H1 (cell line): ENCODE measurements around the gene MEP1A. TPM values are rescaled to one million over a fixed set of nuclear protein-coding genes. Genes with fewer than 3 reads are reported as not detected.

Experiments used
- CTCF ChIA-PET: fragments of 300-600 bp; sonication (Branson Sonifier 250); formaldehyde crosslinking; loops from one replicate; lab custom pipeline; 2021; ENCODE audit not compliant: partially characterized antibody; lab: Charles Lee
- POLR2A ChIA-PET: fragments of 300-600 bp; sonication (Branson Sonifier 250); formaldehyde crosslinking; loops from one replicate; lab custom pipeline; 2021; ENCODE audit warnings: inconsistent platforms; ENCODE audit not compliant: partially characterized antibody; lab: Charles Lee
- DNase-seq, 2 experiments: peaks; one replicate each; pipeline versions ENCODE4 v3.0.0 to v3.0.0-alpha.2; 2010 to 2022; ENCODE audit warnings: low spot score in 2 of 2, low read depth in 1 of 2, mixed read lengths in 1 of 2
- FAIRE-seq: peaks from 2 replicates; lab custom pipeline; 2011; peaks lifted over from hg19 to GRCh38; lab: Jason Lieb, UNC
- H2AFZ ChIP-seq: 2 replicates; pipeline ENCODE4 v1.8.1; 2012; ENCODE audit warnings: low read length, inconsistent platforms
- H2AK5ac ChIP-seq: 2 replicates; pipeline ENCODE4 v1.6.1; 2013; ENCODE audit warnings: low read depth, low read length
- H2BK120ac ChIP-seq: replicated peaks from 2 replicates; pipeline ENCODE3; 2013; ENCODE audit warnings: low read depth, low read length, inconsistent platforms
- H2BK12ac ChIP-seq: 2 replicates; pipeline ENCODE4 v1.6.1; 2013; ENCODE audit warnings: low read depth, low read length
- H2BK15ac ChIP-seq: 2 replicates; pipeline ENCODE4 v1.6.1; 2013; ENCODE audit warnings: low read length
- H2BK20ac ChIP-seq: 2 replicates; pipeline ENCODE4 v1.6.1; 2013; ENCODE audit warnings: low read length
- H2BK5ac ChIP-seq: 2 replicates; pipeline ENCODE4 v1.6.1; 2013; ENCODE audit warnings: low read depth, low read length
- H3K14ac ChIP-seq: 2 replicates; pipeline ENCODE4 v1.6.1; 2013; ENCODE audit warnings: inconsistent platforms; ENCODE audit not compliant: insufficient read length
- H3K18ac ChIP-seq: 2 replicates; pipeline ENCODE4 v1.6.1; 2013; ENCODE audit warnings: low read length; ENCODE audit errors: extremely low read depth
- H3K23ac ChIP-seq: 2 replicates; pipeline ENCODE4 v1.6.1; 2013; ENCODE audit warnings: inconsistent platforms; ENCODE audit not compliant: insufficient read length
- H3K23me2 ChIP-seq: 2 replicates; pipeline ENCODE4 v1.6.1; 2013; ENCODE audit warnings: low read depth, low read length
- H3K27ac ChIP-seq: 2 replicates; pipeline ENCODE4 v1.6.1; 2011; ENCODE audit warnings: low read depth, low read length, inconsistent platforms
- H3K27me3 ChIP-seq, 4 experiments: replicated peaks in 1 of 4; 1 replicate in 1 of 4; 2 replicates in 3 of 4; pipeline versions ENCODE4 v1.6.1 to v1.8.1; 2011 to 2013; ENCODE audit warnings: low read length in 3 of 4, mild to moderate bottlenecking in 3 of 4, inconsistent platforms in 2 of 4, mixed read lengths in 2 of 4, moderate library complexity in 1 of 4; ENCODE audit not compliant: control insufficient read depth in 3 of 4, insufficient read depth in 3 of 4; ENCODE audit errors: extremely low read depth in 1 of 4
- H3K36me3 ChIP-seq, 4 experiments: 2 replicates each; pipeline versions ENCODE4 v1.6.1 to v1.8.1; 2011 to 2013; ENCODE audit warnings: mild to moderate bottlenecking in 4 of 4, low read length in 3 of 4, moderate library complexity in 2 of 4, control low read depth in 1 of 4, inconsistent platforms in 1 of 4; ENCODE audit not compliant: insufficient read depth in 4 of 4, control insufficient read depth in 2 of 4
- H3K4ac ChIP-seq: replicated peaks from 2 replicates; pipeline ENCODE3; 2013; ENCODE audit warnings: low read length, low read depth, mixed read lengths, inconsistent platforms; ENCODE audit not compliant: insufficient read length
- H3K4me1 ChIP-seq, 4 experiments: replicated peaks in 1 of 4; 1 replicate in 1 of 4; 2 replicates in 3 of 4; pipeline versions ENCODE4 v1.6.1 to v1.8.1; 2011 to 2013; ENCODE audit warnings: low read length in 3 of 4, inconsistent platforms in 2 of 4, mixed read lengths in 1 of 4; ENCODE audit not compliant: insufficient read depth in 4 of 4, control insufficient read depth in 3 of 4
- H3K4me2 ChIP-seq, 2 experiments: 2 replicates each; pipeline versions ENCODE4 v1.6.1 to v1.8.1; 2011 to 2013; ENCODE audit warnings: low read depth in 2 of 2, low read length in 2 of 2, control low read depth in 1 of 2, inconsistent platforms in 1 of 2, mild to moderate bottlenecking in 1 of 2; ENCODE audit not compliant: insufficient read depth in 1 of 2
- H3K4me3 ChIP-seq, 4 experiments: fragments of 200-600, 300-600 bp in 1 of 4; sonication (generic), shearing (Covaris generic), sonication (Bioruptor Twin) in 1 of 4; 2 replicates each; pipeline versions ENCODE4 v1.5.1 to v1.8.1; 2011 to 2016; ENCODE audit warnings: low read length in 4 of 4, low read depth in 3 of 4, control low read depth in 2 of 4, inconsistent platforms in 2 of 4, mild to moderate bottlenecking in 2 of 4, mixed read lengths in 1 of 4, moderate library complexity in 1 of 4; ENCODE audit not compliant: insufficient read depth in 2 of 4; ENCODE audit errors: extremely low read depth in 1 of 4
- H3K56ac ChIP-seq: replicated peaks from 2 replicates; pipeline ENCODE3; 2013; ENCODE audit warnings: low read depth, mild to moderate bottlenecking, mixed read lengths, low read length, inconsistent platforms; ENCODE audit not compliant: insufficient read length
- H3K79me1 ChIP-seq: 2 replicates; pipeline ENCODE4 v1.6.1; 2013; ENCODE audit warnings: low read depth, low read length, control low read depth
- H3K79me2 ChIP-seq, 2 experiments: 2 replicates each; pipeline versions ENCODE4 v1.6.1 to v1.8.1; 2012 to 2013; ENCODE audit warnings: low read length in 2 of 2, mild to moderate bottlenecking in 2 of 2, inconsistent platforms in 1 of 2; ENCODE audit not compliant: insufficient read depth in 2 of 2, control insufficient read depth in 1 of 2
- H3K9ac ChIP-seq, 4 experiments: replicated peaks in 1 of 4; 1 replicate in 1 of 4; 2 replicates in 3 of 4; pipeline versions ENCODE4 v1.6.1 to v1.8.1; 2011 to 2013; ENCODE audit warnings: low read depth in 3 of 4, low read length in 3 of 4, control low read depth in 2 of 4, mild to moderate bottlenecking in 2 of 4, moderate library complexity in 2 of 4, inconsistent platforms in 1 of 4; ENCODE audit errors: extremely low read depth in 1 of 4
- H3K9me3 ChIP-seq, 2 experiments: 2 replicates each; pipeline versions ENCODE4 v1.6.1 to v1.8.1; 2012 to 2013; ENCODE audit warnings: mild to moderate bottlenecking in 2 of 2, moderate library complexity in 2 of 2, control low read depth in 1 of 2, inconsistent platforms in 1 of 2, low read depth in 1 of 2, low read length in 1 of 2, mixed read lengths in 1 of 2; ENCODE audit not compliant: insufficient read depth in 2 of 2
- H4K20me1 ChIP-seq, 2 experiments: replicated peaks in 1 of 2; 2 replicates each; pipeline versions ENCODE3 to v1.8.1; 2011 to 2013; ENCODE audit warnings: inconsistent platforms in 2 of 2, low read length in 2 of 2, mild to moderate bottlenecking in 1 of 2; ENCODE audit not compliant: insufficient read depth in 2 of 2, control insufficient read depth in 1 of 2
- H4K5ac ChIP-seq: 2 replicates; pipeline ENCODE4 v1.6.1; 2013; ENCODE audit warnings: low read length, low read depth, mixed read lengths, inconsistent platforms; ENCODE audit not compliant: insufficient read length
- H4K8ac ChIP-seq: 2 replicates; pipeline ENCODE4 v1.8.0; 2013; ENCODE audit warnings: mild to moderate bottlenecking, moderate library complexity, low read length, inconsistent platforms; ENCODE audit not compliant: insufficient read depth; ENCODE audit errors: extremely low read depth
- H4K91ac ChIP-seq: replicated peaks from 2 replicates; pipeline ENCODE3; 2013; ENCODE audit warnings: low read length, mixed read lengths, inconsistent platforms; ENCODE audit not compliant: insufficient read length
- CHD1 ChIP-seq: IDR thresholded peaks from 2 replicates; pipeline ENCODE4 v1.6.1; 2012; ENCODE audit warnings: low read depth, low read length, improper control_type of control experiment
- CTCF ChIP-seq, 3 experiments: IDR thresholded peaks; 1 replicate in 2 of 3; 2 replicates in 1 of 3; pipeline versions ENCODE4 v1.5.1 to v1.6.1; 2011; ENCODE audit warnings: low read length in 3 of 3, mild to moderate bottlenecking in 3 of 3, inconsistent platforms in 2 of 3, low read depth in 1 of 3, moderate library complexity in 1 of 3; ENCODE audit not compliant: insufficient read depth in 1 of 3; ENCODE audit errors: control extremely low read depth in 1 of 3
- KDM4A ChIP-seq: IDR thresholded peaks from one replicate; pipeline ENCODE4 v1.7.1; 2012; ENCODE audit warnings: low read depth, mild to moderate bottlenecking, moderate library complexity, low read length, inconsistent platforms; ENCODE audit not compliant: severe bottlenecking
- POLR2AphosphoS5 ChIP-seq: IDR thresholded peaks from 2 replicates; pipeline ENCODE4 v1.6.1; 2011; ENCODE audit warnings: low read depth, low read length
- SAP30 ChIP-seq: fragments of 300-600 bp; sonication (generic); IDR thresholded peaks from 2 replicates; pipeline ENCODE4 v1.7.1; 2012; ENCODE audit warnings: low read length, moderate library complexity, mild to moderate bottlenecking, inconsistent platforms; ENCODE audit not compliant: insufficient read depth, insufficient replicate concordance
- TAF1 ChIP-seq: IDR thresholded peaks from 2 replicates; pipeline ENCODE4 v1.6.1; 2011; ENCODE audit warnings: mild to moderate bottlenecking, low read depth, low read length
- WGBS, 2 experiments: shearing (Covaris generic) in 1 of 2; methylation state at CpG; one replicate each; pipeline versions ENCODE4 v1.1.6 to v1.1.7; 2013 to 2015; ENCODE audit warnings: low lambda C conversion rate in 2 of 2, mixed read lengths in 2 of 2, inconsistent platforms in 1 of 2, low coverage in 1 of 2, missing lambda C conversion rate in 1 of 2; ENCODE audit not compliant: insufficient replicate concordance in 2 of 2, insufficient coverage in 1 of 2, insufficient read length in 1 of 2; ENCODE audit errors: extremely low coverage in 1 of 2, missing lambda C conversion rate in 1 of 2; 5-methylcytosine and 5-hydroxymethylcytosine counted together
- polyA plus RNA-seq, 7 experiments: library from polyadenylated mRNA; depleted of rRNA in 3 of 7; stranded (reverse) in 5 of 7; unstranded in 2 of 7; fragments of >200 nt in 5 of 7; fragments of 200-250 nt in 2 of 7; gene quantifications; 1 replicate in 5 of 7; 2 replicates in 1 of 7; 4 replicates in 1 of 7; pipeline versions ENCODE4 v1.2.1 to v1.2.3, GENCODE V29; 2011 to 2013; ENCODE audit warnings: missing spikeins in 2 of 7, mixed read lengths in 2 of 7
- total RNA-seq: library from RNA; stranded (reverse); fragmentation: NEBNext Ultra II Directional; extraction: Animal tissue kit (Norgen Biotek cat#: 25700); gene quantifications from 2 replicates; pipeline ENCODE4 v1.2.1, GENCODE V29; 2021

The MEP1A gene
- total and polyA plus RNA-seq, 2 of the 8 experiments (the other 6 are each of a cell fraction or from before 2014, with no cell fraction given) = 0.03 TPM; not detected in 1

- H3K14ac ChIP-seq = no peak overlapping the region
- no peak overlapping the region for H3K23ac ChIP-seq
- TF ChIP-seq SAP30 (no peak), KDM4A (no peak), POLR2AphosphoS5 (no peak), CHD1 (no peak), CTCF (IDR thresholded peaks at IDR 0.05; ENCODE audit: control extremely low read depth in 1 of 3, insufficient read depth in 1 of 3, low read depth in 1 of 3, low read length in 3 of 3) (no peak), TAF1 (no peak)
- no peak overlapping the region for H2BK15ac ChIP-seq
- no peaks in the 10 kb centered on the region for H3K79me2 ChIP-seq
- H3K79me1 ChIP-seq = no peaks in the 10 kb centered on the region
- no peak overlapping the region for H3K4me3 ChIP-seq
- no peak overlapping the region for H4K91ac ChIP-seq
- DNase-seq = no peak
- no peak overlapping the region for H4K8ac ChIP-seq
- no peak overlapping the region for H2AK5ac ChIP-seq
- no peak overlapping the region for H2BK120ac ChIP-seq
- no peak overlapping the region for H3K9ac ChIP-seq
- H2AFZ ChIP-seq = no peak overlapping the region
- no peaks in the 10 kb centered on the region for H3K36me3 ChIP-seq
- H3K27ac ChIP-seq = no peak overlapping the region
- no peak overlapping the region for H4K5ac ChIP-seq
- CTCF ChIA-PET = interaction anchor here (0.7 kb wide), 1 partner anchor 26 kb away, joined by 3 read pairs; no protein-coding TSS in a partner anchor
- 86% methylated on average over 2 of the region's 2 CpGs; no CpG with 5 or more reads in 1 of the 2 experiments for WGBS, 2 experiments
- H2BK12ac ChIP-seq = no peak overlapping the region
- no peak overlapping the region for H3K56ac ChIP-seq
- H3K4me1 ChIP-seq = no peaks in the 10 kb centered on the region
- no peaks in the 10 kb centered on the region for H4K20me1 ChIP-seq
- H3K9me3 ChIP-seq = no peaks in the 10 kb centered on the region
- FAIRE-seq = no peak
- POLR2A ChIA-PET = no interaction called here
- H3K18ac ChIP-seq = no peak overlapping the region
- no peaks in the 10 kb centered on the region for H3K27me3 ChIP-seq
- no peak overlapping the region for H3K4me2 ChIP-seq
- H3K4ac ChIP-seq = no peak overlapping the region
- no peak overlapping the region for H2BK20ac ChIP-seq
- H2BK5ac ChIP-seq = no peak overlapping the region
- H3K23me2 ChIP-seq = no peaks in the 10 kb centered on the region
Observed at GRCh38 chr6:46882645-46883044, 89.5 kb downstream of the MEP1A start.
